Measurements from ENCODE around the gene XRCC3. TPM values are rescaled to one million over a fixed set of nuclear protein-coding genes. Genes with fewer than 3 reads are reported as not detected.

XRCC3 gene
- total and polyA plus RNA-seq, 10 of the 15 experiments (the other 5 are each of a cell fraction or from before 2014, with no cell fraction given), result 0.37 to 52.0 (median 26.8) TPM

- intact Hi-C loops (cut with micrococcal nuclease; ENCODE audit: unreplicated experiment) (no loop called here), in situ Hi-C loops (cut with MboI) (no loop called here)
- CTCF ChIA-PET, result no interaction called here
- H3K36me3 ChIP-seq (ENCODE audit: control insufficient read depth in 2 of 2, insufficient read depth in 2 of 2, low read length in 1 of 2), result peaks cover 18 to 41% of the 10 kb centered on the region in 2 experiments
- H3K4me1 ChIP-seq (ENCODE audit: control insufficient read depth, insufficient read depth, low read length), result peaks cover 20% of the 10 kb centered on the region
- H3K79me2 ChIP-seq (ENCODE audit: control insufficient read depth, insufficient read depth, low read length), result peaks cover 11% of the 10 kb centered on the region
- H4K20me1 ChIP-seq (ENCODE audit: control insufficient read depth, insufficient read depth), result no peaks in the 10 kb centered on the region
- ATAC-seq, result no peak
- TF ChIP-seq CREB1 (IDR thresholded peaks at IDR 0.05; ENCODE audit: low read depth), result no peak
- TF ChIP-seq NFYB (IDR thresholded peaks at IDR 0.05; ENCODE audit: insufficient read depth, low read depth, low read length), result no peak
- TF ChIP-seq RAD21 (IDR thresholded peaks at IDR 0.05; ENCODE audit: insufficient read depth, low read depth, low read length), result no peak
- no peak for TF ChIP-seq ZNF592 (IDR thresholded peaks at IDR 0.05)
- TF ChIP-seq MTA3 (IDR thresholded peaks at IDR 0.05; ENCODE audit: borderline replicate concordance, low read length), result no peak
- no peak for TF ChIP-seq FOS (IDR thresholded peaks at IDR 0.05; ENCODE audit: borderline replicate concordance, extremely low read depth, insufficient read length)
- SMC1A ChIA-PET (ENCODE audit: uncharacterized antibody, unreplicated experiment), result no interaction called here
- H3K4me2 ChIP-seq (ENCODE audit: control insufficient read depth, insufficient read depth), result no peak overlapping the region
- H2AFZ ChIP-seq (ENCODE audit: control insufficient read depth, low read depth, low read length), result no peak overlapping the region
- H3K9me3 ChIP-seq (replicated peaks; ENCODE audit: control insufficient read depth, insufficient read depth, low read length), result no peaks in the 10 kb centered on the region
- H3K27ac ChIP-seq (ENCODE audit: control insufficient read depth, insufficient read depth), result no peak overlapping the region
- no TSS peak for BruUV-seq (replicated peaks)
- H3K4me3 ChIP-seq, result no peak overlapping the region
- H3K9ac ChIP-seq (ENCODE audit: control insufficient read depth, insufficient read depth, low read length), result no peak overlapping the region
- FAIRE-seq, result no peak
- RAD21 ChIA-PET (ENCODE audit: unreplicated experiment), result no interaction called here
- POLR2A ChIA-PET, result no interaction called here
- no peak for DNase-seq (ENCODE audit: low read depth, low spot score)
- no peaks in the 10 kb centered on the region for H3K27me3 ChIP-seq (replicated peaks in 1 of 2; ENCODE audit: control insufficient read depth in 2 of 2, insufficient read depth in 2 of 2, low read length in 1 of 2)
- WGBS (ENCODE audit: insufficient coverage, insufficient replicate concordance, low lambda C conversion rate, missing lambda C conversion rate), result 95% methylated on average over 22 of the region's 23 CpGs
Measured at GRCh38 chr14:103685276-103686211, 29.7 kb downstream of the XRCC3 start.
